Activated T-cell treated with anti-CD3 and anti-CD28 coated beads, Interleukin-2, amount 50 U/mL, for 4 hours (primary cell): ENCODE measurements around the gene UBAC2. TPM values are rescaled to one million over a fixed set of nuclear protein-coding genes. Genes with fewer than 3 reads are reported as not detected.

ENCODE experiments used
- ATAC-seq, 2 donors: fragments of 200-7000 bp; cut with Tn5 transposase; one replicate each; pipeline ENCODE4 v1.10.0; 2021
- DNase-seq: peaks from one replicate; pipeline ENCODE4 v3.0.0-alpha.2; 2020
- H3K27me3 Mint-ChIP-seq: one replicate; pipeline ENCODE4 v1.8.0; 2021; ENCODE audit warnings: low read depth, mixed read lengths
- H3K36me3 Mint-ChIP-seq: one replicate; pipeline ENCODE4 v1.8.0; 2022; ENCODE audit warnings: mixed read lengths; ENCODE audit not compliant: insufficient read depth
- H3K4me1 Mint-ChIP-seq: one replicate; pipeline ENCODE4 v1.8.0; 2021; ENCODE audit warnings: low read depth, mixed read lengths
- H3K4me3 Mint-ChIP-seq: one replicate; pipeline ENCODE4 v1.8.0; 2021; ENCODE audit warnings: mild to moderate bottlenecking, moderate library complexity, mixed read lengths
- H3K9me3 Mint-ChIP-seq: one replicate; pipeline ENCODE4 v1.8.0; 2021; ENCODE audit warnings: mixed read lengths
- total RNA-seq, 3 donors: library from RNA; stranded (reverse); gene quantifications; one replicate each; pipeline ENCODE4 v1.2.1, GENCODE V29; 2021

The UBAC2 gene
- total RNA-seq, 3 donors from 2014 or later = 48.5 to 50.4 (median 49.1) TPM

DNA sequence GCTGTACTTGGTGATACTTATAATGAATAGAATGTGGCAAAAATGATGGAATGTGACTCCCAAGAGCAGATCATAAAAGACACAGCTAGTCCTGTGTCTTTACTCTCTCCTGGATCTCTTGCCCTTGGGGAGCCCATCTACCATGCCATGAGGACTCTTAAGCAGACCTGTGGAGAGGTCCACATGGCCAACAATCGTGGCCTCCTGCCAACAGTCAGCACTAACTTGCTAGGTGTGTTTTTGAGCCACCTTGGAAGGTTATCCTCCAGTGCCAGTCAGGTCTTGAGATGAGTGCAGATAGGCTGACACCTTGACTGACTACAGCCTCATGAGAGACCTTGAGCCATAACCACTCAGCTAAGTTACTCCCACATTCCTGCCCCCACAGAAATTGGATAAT, 128.8 kb downstream of the UBAC2 start:
- DNase-seq = no peak
- H3K4me3 Mint-ChIP-seq = no peak overlapping the region
- no peaks in the 10 kb centered on the region for H3K9me3 Mint-ChIP-seq
- no peaks in the 10 kb centered on the region for H3K27me3 Mint-ChIP-seq
- ATAC-seq = no peak
- peaks cover 54% of the 10 kb centered on the region for H3K4me1 Mint-ChIP-seq
- H3K36me3 Mint-ChIP-seq = peaks cover 37% of the 10 kb centered on the region

DNA sequence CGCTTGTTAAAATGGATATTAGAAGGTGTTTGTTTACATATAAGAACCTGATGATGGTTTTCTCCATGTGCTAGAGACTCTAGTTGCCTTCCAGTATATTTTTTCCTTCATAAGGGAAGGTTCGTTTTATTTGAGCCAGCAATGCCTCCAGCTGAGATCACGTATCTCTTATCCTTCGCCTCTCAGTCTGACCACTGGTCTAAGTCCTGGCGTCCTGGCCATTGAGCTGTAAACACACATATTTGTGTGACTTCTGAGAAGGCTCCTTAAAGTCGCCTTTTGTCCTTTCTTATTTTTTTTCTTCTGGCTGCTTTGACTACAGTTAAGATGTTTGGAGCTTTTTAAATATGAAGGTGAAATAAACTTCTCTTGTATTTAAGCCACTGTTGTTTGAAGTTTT, 130.3 kb downstream of the UBAC2 start:
- DNase-seq (no peak), ATAC-seq (no peak)
- Mint-ChIP-seq H3K9me3 (no peaks in the 10 kb centered on the region), H3K4me3 (no peak overlapping the region), H3K36me3 (peaks cover 35% of the 10 kb centered on the region), H3K27me3 (no peaks in the 10 kb centered on the region), H3K4me1 (peaks cover 56% of the 10 kb centered on the region)

DNA sequence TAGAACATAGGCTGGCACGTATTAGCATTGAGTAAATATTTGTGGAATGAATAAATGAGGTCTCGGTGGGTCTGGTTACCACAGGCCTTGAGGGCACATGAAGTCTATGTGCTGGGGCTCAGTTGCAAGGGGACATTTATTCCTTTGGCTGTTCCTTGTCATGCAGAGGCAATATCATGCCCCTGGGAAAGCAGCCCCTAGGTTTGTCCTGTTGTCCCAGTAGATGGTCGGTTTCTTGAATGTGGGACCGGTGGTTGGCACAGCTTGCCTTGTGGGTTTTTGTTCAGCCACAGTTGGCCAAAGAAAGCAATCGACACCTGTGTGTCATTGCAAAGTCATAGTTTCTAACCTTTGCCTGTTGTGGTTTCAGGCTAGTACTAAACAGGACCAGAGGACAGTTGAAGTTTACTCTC, 131.2 kb downstream of the UBAC2 start:
- no peak for DNase-seq
- no peaks in the 10 kb centered on the region for H3K27me3 Mint-ChIP-seq
- H3K9me3 Mint-ChIP-seq = no peaks in the 10 kb centered on the region
- no peak overlapping the region for H3K4me3 Mint-ChIP-seq
- peaks cover 38% of the 10 kb centered on the region for H3K36me3 Mint-ChIP-seq
- peak; percentile 71 to 87 for ATAC-seq
- H3K4me1 Mint-ChIP-seq = peaks cover 57% of the 10 kb centered on the region

DNA sequence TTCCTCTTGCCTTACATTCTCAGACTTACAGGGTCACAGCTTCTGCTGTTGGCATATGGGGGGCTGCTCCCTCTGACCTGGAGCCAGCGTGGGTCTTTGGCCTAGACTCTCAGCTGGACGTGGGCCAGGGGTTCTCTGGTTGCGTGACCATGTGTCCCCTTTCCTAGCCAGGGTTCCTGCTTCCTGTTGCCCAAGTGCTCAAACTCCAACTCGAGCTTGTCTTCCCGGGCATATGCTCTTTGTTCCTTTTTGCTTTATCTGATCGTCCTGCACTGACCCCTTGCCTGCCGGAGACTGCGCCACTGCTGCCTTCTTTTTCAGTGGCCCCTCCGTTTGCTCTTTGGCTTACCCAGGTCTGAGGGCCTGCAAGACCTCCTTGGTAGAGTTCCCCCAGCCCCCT, 131.8 kb downstream of the UBAC2 start:
- Mint-ChIP-seq H3K4me1 (peaks cover 55% of the 10 kb centered on the region), H3K27me3 (no peaks in the 10 kb centered on the region), H3K9me3 (no peaks in the 10 kb centered on the region), H3K4me3 (no peak overlapping the region), H3K36me3 (peaks cover 34% of the 10 kb centered on the region)
- no peak for ATAC-seq
- DNase-seq = no peak

DNA sequence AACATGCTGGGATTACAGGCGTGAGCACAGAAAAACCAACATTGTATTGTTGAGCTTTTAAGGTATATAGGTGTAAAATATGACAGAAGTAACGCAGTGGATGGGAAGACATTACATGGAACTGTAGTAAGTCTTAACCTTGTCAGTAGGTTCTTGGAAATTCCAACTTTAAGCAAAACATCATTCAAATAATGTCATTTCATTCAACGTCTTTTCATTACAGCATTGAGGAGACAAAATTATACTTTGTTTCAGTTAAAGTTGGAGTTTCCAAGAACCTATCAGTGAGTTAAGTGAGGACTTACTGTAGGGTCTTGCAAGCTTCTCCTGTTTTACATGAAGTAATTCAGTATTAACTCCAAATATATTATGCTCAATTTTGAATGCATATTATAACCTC, 133.6 kb downstream of the UBAC2 start:
- no peak overlapping the region for H3K4me3 Mint-ChIP-seq
- H3K9me3 Mint-ChIP-seq = no peaks in the 10 kb centered on the region
- DNase-seq (no peak), ATAC-seq (no peak)
- peaks cover 40% of the 10 kb centered on the region for H3K36me3 Mint-ChIP-seq
- H3K27me3 Mint-ChIP-seq = no peaks in the 10 kb centered on the region
- H3K4me1 Mint-ChIP-seq = peaks cover 66% of the 10 kb centered on the region

DNA sequence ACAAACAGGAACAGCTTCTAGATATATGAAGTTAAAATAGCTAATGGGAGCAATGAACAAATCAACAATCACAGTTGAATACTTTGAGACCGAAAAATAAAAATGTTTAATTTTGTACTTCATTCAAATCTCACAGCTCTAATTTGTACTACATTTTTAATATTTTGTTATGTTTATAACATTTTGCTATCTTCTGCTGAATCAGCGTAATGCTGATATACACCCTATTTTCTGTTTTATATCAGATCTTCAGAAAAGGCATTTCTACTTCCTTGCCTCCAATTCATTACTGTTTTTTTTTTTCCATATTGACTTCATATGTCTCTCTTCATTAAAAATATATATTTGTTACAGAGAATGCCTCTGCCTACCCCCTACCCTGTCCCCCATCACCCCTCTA, 134.4 kb downstream of the UBAC2 start:
- Mint-ChIP-seq H3K4me1 (peaks cover 67% of the 10 kb centered on the region), H3K27me3 (no peaks in the 10 kb centered on the region), H3K9me3 (no peaks in the 10 kb centered on the region), H3K36me3 (peaks cover 32% of the 10 kb centered on the region), H3K4me3 (no peak overlapping the region)
- no peak for ATAC-seq
- DNase-seq = no peak

DNA sequence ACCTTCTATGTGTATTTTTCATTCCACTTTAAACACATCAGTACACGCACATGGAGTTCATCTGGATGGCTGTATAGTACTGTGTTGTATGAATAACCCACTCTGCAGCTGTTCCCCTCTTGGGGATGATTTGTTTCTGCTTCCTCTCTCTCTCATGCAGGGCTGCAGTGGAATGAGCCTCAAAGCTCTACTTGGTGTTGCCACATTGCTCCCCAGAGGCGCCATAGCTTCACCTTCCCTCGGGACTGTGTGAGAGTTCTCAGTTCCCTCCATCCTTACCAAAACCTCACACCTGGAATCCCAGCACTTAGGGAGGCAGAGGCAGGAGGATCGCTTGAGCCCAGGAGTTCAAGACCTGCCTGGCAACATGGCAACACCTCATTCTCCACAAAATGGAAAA, 134.9 kb downstream of the UBAC2 start:
- H3K4me1 Mint-ChIP-seq = peaks cover 72% of the 10 kb centered on the region
- peaks cover 32% of the 10 kb centered on the region for H3K36me3 Mint-ChIP-seq
- no peaks in the 10 kb centered on the region for H3K9me3 Mint-ChIP-seq
- no peak overlapping the region for H3K4me3 Mint-ChIP-seq
- no peak for DNase-seq
- no peaks in the 10 kb centered on the region for H3K27me3 Mint-ChIP-seq
- ATAC-seq = no peak

DNA sequence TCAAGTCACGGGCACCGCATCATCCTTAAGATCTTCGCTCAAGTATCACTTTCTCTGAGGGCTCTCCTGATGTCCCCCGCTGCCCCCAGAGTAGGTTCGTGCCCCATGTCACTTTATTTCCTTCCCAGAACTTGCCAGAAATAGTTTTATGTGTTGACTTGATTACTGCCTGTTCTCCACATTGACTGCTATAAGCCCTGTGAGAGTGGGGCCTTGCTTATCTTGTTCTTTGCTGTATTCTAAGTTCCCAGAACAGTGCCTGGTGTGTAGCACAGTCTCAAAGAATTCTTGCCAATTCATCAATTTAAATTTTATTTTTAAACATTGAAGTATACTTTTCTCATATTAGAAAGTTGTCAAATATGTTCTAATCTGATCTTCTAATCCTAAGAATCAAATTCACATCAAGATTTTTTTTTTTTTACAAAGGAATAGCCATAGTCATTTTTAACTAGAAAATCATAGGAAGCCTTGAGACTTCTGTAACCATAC, 138.6 kb downstream of the UBAC2 start:
- no peak for ATAC-seq

DNA sequence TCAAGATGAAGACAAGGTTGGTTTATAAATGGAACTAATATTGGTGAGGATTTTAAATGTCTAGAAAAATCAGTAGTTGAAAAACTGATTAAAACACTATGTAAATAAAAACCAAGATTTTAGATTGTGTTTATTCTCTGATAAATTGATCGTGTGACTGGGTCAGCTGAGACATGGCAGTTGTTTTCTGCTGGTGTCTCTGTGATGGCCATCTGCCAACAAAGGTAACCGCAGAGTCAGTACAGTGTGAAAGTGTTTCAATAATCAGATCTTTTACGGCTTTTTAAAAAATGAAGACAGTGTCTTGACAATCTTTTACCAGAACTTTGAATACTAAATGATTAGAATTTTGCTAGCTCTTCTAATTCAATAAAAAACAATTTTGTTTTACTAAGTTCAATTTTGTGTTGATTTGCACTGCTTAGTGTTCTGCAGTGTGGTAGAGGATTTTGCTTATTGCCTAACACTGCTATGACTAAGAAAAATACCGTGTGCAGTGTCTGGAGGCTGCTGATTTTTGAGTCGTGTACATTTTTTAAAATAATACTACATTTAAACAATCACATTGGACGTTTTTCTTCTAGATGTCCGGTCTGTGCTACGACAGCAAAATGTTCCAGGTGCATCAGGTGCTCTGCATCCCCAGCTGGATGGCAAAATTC, 139.2 kb downstream of the UBAC2 start:
- H3K9me3 Mint-ChIP-seq = no peaks in the 10 kb centered on the region
- H3K4me1 Mint-ChIP-seq = peaks cover 84% of the 10 kb centered on the region

More for the DNA sequence above, 138.6 kb downstream of the UBAC2 start:
- Mint-ChIP-seq H3K9me3 (no peaks in the 10 kb centered on the region), H3K4me3 (peak overlapping the region; percentile 70), H3K36me3 (peaks cover 50% of the 10 kb centered on the region), H3K4me1 (peaks cover 85% of the 10 kb centered on the region), H3K27me3 (no peaks in the 10 kb centered on the region)
- no peak for DNase-seq

DNA sequence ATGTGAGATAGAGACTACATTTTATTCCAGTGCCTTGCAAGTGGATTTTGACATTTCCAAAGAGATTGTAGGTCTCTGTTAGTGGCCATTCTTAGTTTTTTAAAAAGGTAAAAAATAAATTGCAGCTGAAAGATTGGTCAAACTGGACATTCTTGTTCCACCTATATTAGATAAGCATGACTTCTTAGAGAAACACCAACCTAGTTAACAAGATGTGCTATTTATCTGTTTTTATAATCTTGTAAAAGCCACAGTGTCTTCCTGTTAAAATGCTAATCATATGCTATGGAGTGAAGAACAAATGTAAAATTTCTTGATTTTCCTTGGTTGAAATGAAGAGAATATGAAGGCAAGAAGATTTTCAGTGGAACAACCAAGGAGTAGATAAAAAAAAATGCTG, 140.0 kb downstream of the UBAC2 start:
- peaks cover 57% of the 10 kb centered on the region for H3K36me3 Mint-ChIP-seq
- H3K4me1 Mint-ChIP-seq = peaks cover 80% of the 10 kb centered on the region
- peak overlapping the region; percentile 70 for H3K4me3 Mint-ChIP-seq
- no peaks in the 10 kb centered on the region for H3K9me3 Mint-ChIP-seq
- DNase-seq (no peak), ATAC-seq (no peak)
- no peaks in the 10 kb centered on the region for H3K27me3 Mint-ChIP-seq

More for the DNA sequence above, 139.2 kb downstream of the UBAC2 start:
- no peak for DNase-seq
- ATAC-seq = peak; percentile 75 to 85
- H3K27me3 Mint-ChIP-seq = no peaks in the 10 kb centered on the region
- peaks cover 55% of the 10 kb centered on the region for H3K36me3 Mint-ChIP-seq
- H3K4me3 Mint-ChIP-seq = peak overlapping the region; percentile 70

DNA sequence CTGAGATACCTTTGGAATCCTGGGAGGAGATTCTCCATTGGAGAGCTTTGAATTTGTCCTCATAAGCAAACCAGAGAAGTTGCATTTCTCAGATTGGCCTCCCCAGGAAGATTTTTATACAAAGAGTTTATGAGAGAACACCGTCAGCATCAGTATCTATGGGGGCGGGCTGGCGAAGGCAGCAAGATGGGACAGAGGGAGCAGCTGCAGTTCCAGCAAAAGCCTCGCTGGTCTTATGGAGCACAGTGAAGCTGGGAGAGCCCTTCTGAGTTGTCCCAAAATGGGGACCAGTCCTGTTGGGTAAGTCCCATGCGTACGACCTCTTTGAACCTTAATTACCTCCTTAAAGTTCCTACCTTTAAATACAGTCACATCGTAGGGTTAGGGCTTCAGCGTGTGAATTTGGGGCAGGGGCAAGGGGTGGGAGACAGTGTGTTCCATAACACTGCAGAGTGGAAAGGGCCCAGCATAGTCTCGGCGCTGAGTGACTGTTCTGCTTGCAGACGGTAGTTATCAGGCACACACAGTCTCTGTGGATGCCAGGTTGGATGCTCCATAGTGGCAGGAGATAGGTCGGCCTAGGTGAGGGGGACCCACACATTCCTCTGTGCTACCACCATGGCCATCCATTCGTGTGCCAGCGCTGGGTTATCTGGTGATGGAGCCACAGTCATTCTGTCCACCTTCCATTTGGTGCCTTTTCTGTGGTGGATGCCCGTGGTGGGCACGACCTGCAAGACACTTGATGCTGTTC, 141.5 kb downstream of the UBAC2 start:
- no peaks in the 10 kb centered on the region for H3K27me3 Mint-ChIP-seq
- no peak for ATAC-seq
- peaks cover 61% of the 10 kb centered on the region for H3K36me3 Mint-ChIP-seq

DNA sequence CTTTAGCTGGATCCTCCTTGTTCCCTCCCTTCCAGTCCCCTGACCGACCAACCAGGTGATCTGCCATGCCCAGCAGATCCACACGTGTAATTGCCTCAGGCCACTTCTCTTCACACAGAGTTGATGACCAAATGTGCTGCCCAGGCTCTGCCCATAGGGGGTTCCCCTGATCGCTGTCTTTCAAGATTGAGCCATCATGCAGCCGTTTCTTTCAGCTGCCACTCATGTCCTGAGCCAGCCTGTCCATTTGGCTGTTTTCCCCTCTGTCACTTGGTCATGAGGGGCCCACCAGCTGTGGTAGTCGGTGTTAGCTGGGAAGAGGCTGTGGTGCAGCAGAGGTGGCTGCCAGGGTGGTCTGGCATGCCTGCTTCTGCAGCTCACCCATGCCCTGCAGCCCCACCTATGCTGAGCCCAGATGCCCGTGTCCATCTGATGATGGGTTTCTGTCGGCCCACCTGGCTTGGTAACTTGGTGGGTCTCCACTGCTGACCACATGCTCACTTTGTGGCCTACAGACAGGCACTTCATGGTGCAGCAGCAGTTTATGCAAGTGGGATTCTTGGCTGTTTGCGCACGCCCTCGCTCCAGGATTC, 142.2 kb downstream of the UBAC2 start:
- Mint-ChIP-seq H3K36me3 (peaks cover 61% of the 10 kb centered on the region), H3K4me3 (no peak overlapping the region), H3K4me1 (peaks cover 84% of the 10 kb centered on the region), H3K27me3 (no peaks in the 10 kb centered on the region), H3K9me3 (no peaks in the 10 kb centered on the region)
- DNase-seq (no peak), ATAC-seq (no peak)

More for the DNA sequence above, 141.5 kb downstream of the UBAC2 start:
- no peak for DNase-seq
- Mint-ChIP-seq H3K4me3 (no peak overlapping the region), H3K4me1 (peaks cover 83% of the 10 kb centered on the region), H3K9me3 (no peaks in the 10 kb centered on the region)

DNA sequence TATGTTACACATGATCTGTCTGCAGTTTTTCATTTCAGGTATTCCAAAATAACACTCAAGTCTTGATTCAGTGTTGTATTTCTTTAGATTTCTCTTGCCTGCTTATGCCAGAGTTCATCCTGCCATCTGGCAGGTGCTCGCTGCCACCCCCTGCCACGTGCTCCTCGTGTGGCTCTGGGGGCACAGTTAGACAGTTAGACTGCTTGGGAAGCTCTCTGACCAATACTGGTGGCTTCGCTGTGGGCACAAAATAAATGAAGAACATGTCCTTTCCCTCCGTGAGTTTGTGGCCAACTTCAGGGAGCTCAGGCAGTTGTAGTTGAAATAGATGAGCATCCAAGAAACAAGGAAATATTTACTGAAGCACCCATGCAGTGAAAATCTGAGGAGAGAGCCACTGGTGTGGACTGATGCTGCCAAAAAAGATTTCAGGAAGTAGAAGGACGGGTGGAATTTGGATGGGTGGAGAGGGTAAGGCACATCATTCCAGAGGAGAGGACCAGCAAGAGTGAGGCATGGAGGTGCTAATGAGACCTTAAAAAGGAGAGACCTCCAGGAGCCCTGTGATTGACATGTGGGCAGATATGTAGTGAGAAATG, 144.1 kb downstream of the UBAC2 start:
- ATAC-seq (no peak), DNase-seq (no peak)
- peaks cover 86% of the 10 kb centered on the region for H3K4me1 Mint-ChIP-seq
- no peaks in the 10 kb centered on the region for H3K9me3 Mint-ChIP-seq
- peaks cover 70% of the 10 kb centered on the region for H3K36me3 Mint-ChIP-seq
- H3K4me3 Mint-ChIP-seq = no peak overlapping the region
- H3K27me3 Mint-ChIP-seq = no peaks in the 10 kb centered on the region

DNA sequence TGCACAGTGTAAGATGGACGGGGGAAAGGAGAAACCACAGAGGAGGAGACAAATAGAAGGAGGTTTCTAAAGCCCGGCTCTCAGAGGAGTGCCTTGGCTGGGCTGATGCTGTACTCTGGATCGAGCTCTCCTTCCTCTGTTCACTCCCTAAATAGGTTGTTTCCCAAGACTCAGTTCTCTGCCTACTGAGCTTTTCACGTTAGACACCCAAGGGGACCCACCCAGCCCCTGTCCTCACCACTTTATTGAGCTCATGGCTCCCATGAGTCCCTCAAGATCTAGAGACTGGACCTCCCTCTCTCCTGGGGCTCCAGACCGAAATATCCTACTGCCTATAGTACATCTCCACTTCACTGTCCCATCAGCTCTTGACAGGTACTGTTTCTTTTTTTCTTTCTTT, 144.7 kb downstream of the UBAC2 start:
- DNase-seq (no peak), ATAC-seq (no peak)
- H3K27me3 Mint-ChIP-seq = no peaks in the 10 kb centered on the region
- H3K4me1 Mint-ChIP-seq = peaks cover 83% of the 10 kb centered on the region
- no peaks in the 10 kb centered on the region for H3K9me3 Mint-ChIP-seq
- H3K36me3 Mint-ChIP-seq = peaks cover 71% of the 10 kb centered on the region
- no peak overlapping the region for H3K4me3 Mint-ChIP-seq
